ENCODE results near the gene MYO10. TPM values are rescaled to one million over a fixed set of nuclear protein-coding genes. Genes with fewer than 3 reads are reported as not detected.

MYO10 gene
- total and polyA plus RNA-seq, 2 of the 8 experiments (the other 6 are each of a cell fraction or from before 2014, with no cell fraction given), result 21.5 to 107 TPM

GRCh38 chr5:16981700-16982099 is 45.6 kb upstream of the MYO10 start (continued):
- TF ChIP-seq CHD7 (IDR thresholded peaks at IDR 0.05; ENCODE audit: insufficient replicate concordance, low read length) (no peak), SIN3A (conservative IDR thresholded peaks at IDR 0.05 in 1 of 2, IDR thresholded peaks at IDR 0.05 in 1 of 2; ENCODE audit: low read depth in 1 of 2, low read length in 2 of 2) (no peak), POU5F1 (IDR thresholded peaks at IDR 0.05; ENCODE audit: low read depth, low read length) (no peak), TAF1 (IDR thresholded peaks at IDR 0.05; ENCODE audit: low read depth, low read length) (no peak), RNF2 (IDR thresholded peaks at IDR 0.05; ENCODE audit: borderline replicate concordance, low read depth, low read length, missing control alignments, poor library complexity, severe bottlenecking) (no peak), RAD21 (IDR thresholded peaks at IDR 0.05 in 1 of 2, conservative IDR thresholded peaks at IDR 0.05 in 1 of 2; ENCODE audit: low read depth in 2 of 2, low read length in 2 of 2) (no peak), CREB1 (IDR thresholded peaks at IDR 0.05) (no peak), E2F6 (IDR thresholded peaks at IDR 0.05) (no peak), TCF12 (IDR thresholded peaks at IDR 0.05; ENCODE audit: low read depth, low read length) (no peak), EP300 (IDR thresholded peaks at IDR 0.05; ENCODE audit: borderline replicate concordance in 1 of 2, low read depth in 2 of 2, low read length in 2 of 2) (no peak)
